Amniotic epithelial cell (primary cell): ENCODE results near the gene ITGAL.
"Not testable (repeated sequence)": the region's sequence is repeated elsewhere in the genome, so short reads cannot be mapped to it uniquely, and the experiment has no call there.

Experiments used
- DNase-seq: peaks from one replicate; pipeline ENCODE4 v3.0.0-alpha.2; 2010; ENCODE audit warnings: low read depth

ITGAL gene

GRCh38 chr16:30457743-30458560 is 14.6 kb upstream of the ITGAL start:
- DNase-seq: no peak

DNA sequence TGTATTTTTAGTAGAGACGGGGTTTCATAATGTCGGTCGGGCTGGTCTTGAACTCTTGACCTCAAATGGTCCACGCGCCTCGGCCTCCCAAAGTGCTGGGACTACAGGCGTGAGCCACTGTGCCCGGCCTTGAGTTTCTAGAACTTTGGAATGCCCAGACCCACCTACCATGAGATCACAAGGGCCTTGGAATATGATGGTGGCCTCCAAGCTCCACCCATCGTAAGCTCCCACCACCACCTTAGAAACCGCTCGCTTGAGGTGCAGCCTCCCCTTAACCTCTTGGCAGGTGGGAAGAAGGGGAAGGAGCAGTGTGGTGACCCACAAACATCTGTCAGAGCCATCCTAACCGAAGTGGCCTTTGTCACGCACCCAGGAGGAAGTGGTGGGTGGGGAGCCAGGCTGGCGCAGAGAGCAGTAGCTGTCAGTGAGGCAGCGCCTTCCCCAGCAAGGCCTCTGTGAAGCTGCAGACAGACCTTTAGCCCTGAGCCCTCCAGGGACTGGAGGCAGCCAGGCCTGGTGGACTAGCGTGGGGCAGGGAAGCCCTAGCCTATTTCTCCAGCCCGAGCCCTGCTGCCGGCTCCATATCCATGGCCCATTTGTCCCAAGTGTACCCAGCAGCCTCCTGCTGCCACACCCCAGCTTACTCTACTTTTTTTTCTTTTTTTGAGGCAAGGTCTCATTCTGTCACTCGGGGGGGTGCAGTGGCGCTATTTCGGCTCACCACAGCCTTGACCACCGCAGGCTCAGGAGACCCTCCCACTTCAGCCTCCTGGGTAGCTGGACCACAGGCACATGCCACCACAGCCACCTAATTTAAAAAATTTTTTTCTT is 13.8 kb upstream of the ITGAL start:
- no peak for DNase-seq

- DNase-seq: no peak
Measured at GRCh38 chr16:30459456-30459855, 13.1 kb upstream of the ITGAL start.

GRCh38 chr16:30461426-30461825 is 11.1 kb upstream of the ITGAL start:
- DNase-seq: not testable (repeated sequence)

- no peak for DNase-seq
Measured at GRCh38 chr16:30464078-30464477, 8.5 kb upstream of the ITGAL start.

- no peak for DNase-seq
Measured at GRCh38 chr16:30470170-30470512, 2.4 kb upstream of the ITGAL start.

DNA sequence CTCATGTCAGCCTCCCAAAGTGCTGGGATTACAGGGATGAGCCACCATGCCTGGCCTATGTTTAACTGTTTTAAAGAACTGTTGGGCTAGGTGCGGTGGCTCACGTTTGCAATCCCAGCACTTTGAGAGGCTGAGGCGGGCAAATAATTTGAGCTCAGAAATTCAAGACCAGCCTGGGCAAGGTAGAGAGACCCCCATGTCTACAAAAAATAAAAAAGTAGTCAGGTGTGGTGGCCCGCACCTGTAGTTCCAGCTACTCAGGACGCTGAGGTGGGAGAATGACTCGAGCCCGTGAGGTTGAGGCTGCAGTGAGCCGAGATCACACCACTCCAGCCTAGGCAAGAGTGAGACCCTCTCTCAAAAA is 1.9 kb upstream of the ITGAL start:
- no peak for DNase-seq

- DNase-seq: no peak
Measured at GRCh38 chr16:30473231-30474073, 910 bp downstream of the ITGAL start.

DNA sequence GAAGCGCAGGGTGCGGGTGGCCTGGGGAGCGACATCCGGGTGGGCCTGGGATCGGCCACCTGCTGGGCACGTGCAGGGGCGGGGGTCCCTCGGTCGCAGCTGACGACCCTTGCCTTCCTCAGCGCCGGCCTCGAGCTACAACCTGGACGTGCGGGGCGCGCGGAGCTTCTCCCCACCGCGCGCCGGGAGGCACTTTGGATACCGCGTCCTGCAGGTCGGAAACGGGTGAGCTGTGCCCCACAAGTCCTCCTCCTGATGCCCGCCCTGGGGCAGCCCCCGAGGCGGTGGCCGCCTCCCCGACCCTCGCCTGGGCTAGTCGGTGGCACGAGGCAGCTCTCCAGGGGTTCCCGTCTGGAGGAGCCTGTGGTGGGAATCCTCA is 1.5 kb downstream of the ITGAL start:
- DNase-seq: no peak

- DNase-seq: no peak
Measured at GRCh38 chr16:30474684-30475083, 2.1 kb downstream of the ITGAL start.

DNA sequence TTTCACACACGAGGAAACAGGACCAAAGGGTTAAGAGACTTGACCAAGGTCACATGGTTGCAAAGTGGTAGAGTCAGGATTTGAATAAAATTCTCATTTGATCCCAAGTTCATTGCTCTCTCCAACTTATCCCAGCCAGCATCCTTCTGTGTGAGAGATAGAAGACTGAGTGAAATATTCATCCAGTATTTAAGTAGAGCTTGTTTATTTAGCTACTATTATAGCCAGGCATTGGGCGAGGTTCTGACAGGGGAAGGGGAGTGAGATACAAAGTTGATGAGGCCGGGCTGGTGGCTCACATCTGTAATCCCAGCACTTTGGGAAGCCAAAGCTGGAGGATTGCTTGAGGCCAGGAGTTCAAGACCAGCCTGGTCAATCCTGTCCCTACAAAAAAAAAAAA is 4.4 kb downstream of the ITGAL start:
- DNase-seq: no peak

GRCh38 chr16:30477773-30478172 is 5.2 kb downstream of the ITGAL start:
- not testable (repeated sequence) for DNase-seq

GRCh38 chr16:30478766-30479478 is 6.4 kb downstream of the ITGAL start:
- no peak for DNase-seq

- no peak for DNase-seq
Measured at GRCh38 chr16:30481381-30481780, 8.8 kb downstream of the ITGAL start.

GRCh38 chr16:30482366-30482765 is 9.8 kb downstream of the ITGAL start:
- no peak for DNase-seq

- DNase-seq: no peak
Measured at GRCh38 chr16:30484887-30485286, 12.3 kb downstream of the ITGAL start.

GRCh38 chr16:30485818-30486436 is 13.4 kb downstream of the ITGAL start:
- peak; percentile 81 for DNase-seq

DNA sequence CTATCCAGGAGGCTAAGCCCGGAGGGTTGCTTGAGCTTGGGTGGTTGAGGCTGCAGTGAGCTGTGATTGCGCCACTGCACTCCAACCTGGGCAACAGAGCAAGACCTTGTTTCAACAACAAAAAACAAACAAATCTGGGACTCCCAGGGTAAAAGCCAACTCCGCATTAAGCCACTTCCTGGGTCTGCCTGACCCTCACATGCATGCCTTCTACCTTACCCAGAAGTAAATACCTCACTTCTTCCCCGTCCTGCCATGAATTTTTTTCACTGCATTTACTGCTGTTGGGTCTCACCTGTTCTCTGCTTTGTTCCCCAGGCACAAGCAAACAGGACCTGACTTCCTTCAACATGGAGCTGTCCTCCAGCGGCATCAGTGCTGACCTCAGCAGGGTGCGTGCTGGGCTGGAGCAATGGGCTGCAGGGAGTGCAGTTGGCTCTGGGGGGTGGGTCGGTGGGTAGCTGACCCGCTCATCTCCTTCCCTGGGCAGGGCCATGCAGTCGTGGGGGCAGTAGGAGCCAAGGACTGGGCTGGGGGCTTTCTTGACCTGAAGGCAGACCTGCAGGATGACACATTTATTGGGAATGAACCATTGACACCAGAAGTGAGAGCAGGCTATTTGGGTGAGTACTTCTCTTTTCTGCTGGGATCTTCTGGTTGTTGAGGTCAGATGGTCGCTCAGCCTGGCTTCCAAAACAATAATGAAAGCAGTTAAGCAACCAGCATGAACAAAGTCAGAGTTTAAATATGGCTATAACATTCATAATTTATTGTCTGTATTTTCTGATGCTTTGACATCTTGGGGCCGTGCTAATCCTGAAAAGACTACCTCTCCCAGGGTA is 16.4 kb downstream of the ITGAL start:
- no peak for DNase-seq

DNA sequence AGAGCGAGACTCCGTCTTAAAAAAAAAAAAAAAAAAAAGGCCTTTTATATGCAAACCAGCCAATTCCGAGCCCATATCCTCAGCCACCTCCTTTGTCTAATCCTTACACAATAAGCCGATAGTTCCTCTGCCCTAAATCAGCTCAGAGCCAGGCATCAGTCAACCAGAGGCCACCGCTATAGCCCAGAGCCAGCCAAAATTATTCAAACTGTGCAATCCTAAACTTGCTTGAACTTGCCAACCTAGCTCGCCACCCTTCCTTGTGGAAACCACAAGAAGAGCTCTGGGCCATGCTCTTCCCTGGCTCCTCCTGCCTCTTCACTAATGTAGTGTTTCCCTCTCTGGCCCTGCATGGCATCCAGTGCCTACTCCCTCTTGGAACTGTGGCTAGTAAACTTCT is 17.7 kb downstream of the ITGAL start:
- DNase-seq: no peak

DNA sequence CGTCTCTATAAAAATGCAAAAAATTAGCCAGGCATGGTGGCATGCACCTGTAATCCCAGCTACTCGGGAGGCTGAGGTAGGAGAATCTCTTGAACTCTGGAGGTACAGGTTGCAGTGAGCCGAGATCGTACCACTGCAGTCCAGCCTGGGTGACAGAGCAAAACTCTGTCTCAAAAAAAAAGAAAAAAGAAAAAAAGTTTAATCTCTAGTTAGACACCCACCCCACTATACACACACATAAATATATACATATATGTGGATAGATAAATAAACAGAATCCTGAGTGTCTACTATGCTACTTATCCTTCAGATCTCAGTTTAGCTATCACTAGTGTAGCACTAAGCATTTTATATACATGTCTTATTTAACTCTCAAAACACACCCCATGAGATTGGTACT is 18.7 kb downstream of the ITGAL start:
- DNase-seq: no peak
